Ishikawa (cell line): ENCODE measurements around the gene RFWD3.
A peak's percentile ranks its signal among the peaks of the same experiment; 100 is the strongest.

Experiments used
- CEBPB ChIP-seq: IDR thresholded peaks from 2 replicates; pipeline ENCODE4 v1.6.1; 2012
- CREB1 ChIP-seq: IDR thresholded peaks from 2 replicates; pipeline ENCODE4 v1.6.1; 2012; ENCODE audit warnings: low read depth
- EGR1 ChIP-seq: IDR thresholded peaks from 2 replicates; pipeline ENCODE4 v1.6.1; 2012
- EP300 ChIP-seq: IDR thresholded peaks from 2 replicates; pipeline ENCODE4 v1.6.1; 2012; ENCODE audit warnings: borderline replicate concordance
- FOXM1 ChIP-seq: IDR thresholded peaks from 2 replicates; pipeline ENCODE4 v1.6.1; 2012; ENCODE audit warnings: low read depth, borderline replicate concordance
- MAX ChIP-seq: IDR thresholded peaks from 2 replicates; pipeline ENCODE4 v1.6.1; 2012
- NFIC ChIP-seq: IDR thresholded peaks from 2 replicates; pipeline ENCODE4 v1.6.1; 2012
- RAD21 ChIP-seq: IDR thresholded peaks from 2 replicates; pipeline ENCODE4 v1.6.1; 2012; ENCODE audit warnings: low read depth
- REST ChIP-seq: IDR thresholded peaks from 2 replicates; pipeline ENCODE4 v1.6.1; 2012; ENCODE audit warnings: low read depth, mild to moderate bottlenecking
- TAF1 ChIP-seq: IDR thresholded peaks from 2 replicates; pipeline ENCODE4 v1.6.1; 2012; ENCODE audit warnings: low read depth, mild to moderate bottlenecking
- TCF12 ChIP-seq: IDR thresholded peaks from 2 replicates; pipeline ENCODE4 v1.6.1; 2012; ENCODE audit warnings: low read depth
- TEAD4 ChIP-seq: IDR thresholded peaks from 2 replicates; pipeline ENCODE4 v1.6.1; 2012
- USF1 ChIP-seq: IDR thresholded peaks from 2 replicates; pipeline ENCODE4 v1.6.1; 2012
- YY1 ChIP-seq: IDR thresholded peaks from 2 replicates; pipeline ENCODE4 v1.6.1; 2012; ENCODE audit warnings: low read depth
- ZBTB7A ChIP-seq: IDR thresholded peaks from 2 replicates; pipeline ENCODE4 v1.6.1; 2012; ENCODE audit warnings: low read depth

RFWD3 gene

GRCh38 chr16:74695450-74696422 is 29.1 kb upstream of the RFWD3 start:
- TF ChIP-seq USF1 (peak; percentile 99), FOXM1 (no peak), TCF12 (no peak), CREB1 (no peak), MAX (peak; percentile 69), NFIC (no peak), ZBTB7A (no peak), CEBPB (0 out of 2 replicates have a peak, but pooled peaks have one; percentile 36), EP300 (no peak), REST (no peak), TEAD4 (no peak), EGR1 (no peak), RAD21 (no peak), YY1 (no peak), TAF1 (no peak)

GRCh38 chr16:74691093-74691855 is 24.6 kb upstream of the RFWD3 start:
- no peak for TF ChIP-seq TAF1
- no peak for TF ChIP-seq USF1
- TF ChIP-seq REST, result no peak
- no peak for TF ChIP-seq CREB1
- TF ChIP-seq EP300, result no peak
- no peak for TF ChIP-seq CEBPB
- TF ChIP-seq ZBTB7A, result no peak
- no peak for TF ChIP-seq EGR1

GRCh38 chr16:74682556-74682955 is 15.9 kb upstream of the RFWD3 start:
- TF ChIP-seq ZBTB7A (no peak), EGR1 (no peak), TEAD4 (no peak), CREB1 (no peak), EP300 (no peak), NFIC (no peak), REST (no peak), FOXM1 (no peak), CEBPB (no peak), TCF12 (no peak), USF1 (no peak), MAX (no peak), RAD21 (no peak), YY1 (no peak), TAF1 (no peak)
